HG03135 (cell line): Measurements from ENCODE around the gene SMIM14.
"Not testable (repeated sequence)": the region's sequence is repeated elsewhere in the genome, so short reads cannot be mapped to it uniquely, and the experiment has no call there.

Experiments used
- ATAC-seq: cut with Tn5 transposase; IDR thresholded peaks from one replicate; pipeline ENCODE4 v1.9.1; 2021; ENCODE audit warnings: mild to moderate bottlenecking, moderate library complexity; ENCODE audit not compliant: unreplicated experiment

Gene SMIM14

GRCh38 chr4:39505581-39505980, 133.1 kb downstream of the SMIM14 start:
- no peak for ATAC-seq

GRCh38 chr4:39504538-39504937, 134.1 kb downstream of the SMIM14 start:
- no peak for ATAC-seq

- ATAC-seq: not testable (repeated sequence)
These were observed 136.0 kb downstream of the SMIM14 start for GRCh38 chr4:39502664-39503035.

GRCh38 chr4:39502019-39502663, 136.5 kb downstream of the SMIM14 start:
- ATAC-seq: no peak

- no peak for ATAC-seq
These were observed 140.0 kb downstream of the SMIM14 start for GRCh38 chr4:39498727-39499020.

- no peak for ATAC-seq
These were observed 140.5 kb downstream of the SMIM14 start for GRCh38 chr4:39497909-39498726.
